22Rv1 (cell line): ENCODE measurements around the gene BZW2.

Experiments
- ZFX ChIP-seq: fragments of 450-650 bp; IDR thresholded peaks from 2 replicates; pipeline ENCODE4 v1.6.1; 2017; ENCODE audit warnings: antibody characterized with exemption, borderline replicate concordance
- TF ChIP-seq, protein P1 (sequence below): fragments of 450-650 bp; IDR thresholded peaks from 2 replicates; pipeline ENCODE4 v1.5.1; 2017; ENCODE audit warnings: mild to moderate bottlenecking

DNA sequence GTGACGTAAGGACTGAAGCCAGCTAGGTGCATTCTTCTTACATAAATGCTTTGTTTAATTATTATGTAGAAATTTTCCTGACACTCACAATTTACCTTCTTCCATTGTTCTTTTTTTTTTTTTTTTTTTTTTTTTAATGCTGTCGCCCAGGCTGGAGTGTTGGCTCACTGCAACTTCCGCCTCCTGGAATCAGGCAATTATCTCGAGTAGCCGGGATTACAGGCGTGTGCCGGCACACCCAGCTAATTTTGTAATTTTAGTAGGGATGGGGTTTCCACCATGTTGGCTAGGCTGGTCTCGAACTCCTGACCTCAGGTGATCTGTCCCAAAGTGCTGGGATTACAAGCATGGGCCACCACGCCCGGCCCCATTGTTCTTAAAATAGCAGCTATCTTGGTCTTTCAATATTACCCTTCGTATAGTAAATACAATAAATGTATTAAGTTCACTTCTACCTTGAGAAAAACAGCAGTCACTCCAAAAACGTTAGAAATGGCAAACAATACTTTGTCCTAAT lies 32.1 kb downstream of the BZW2 start:
- TF ChIP-seq, protein P1, sequence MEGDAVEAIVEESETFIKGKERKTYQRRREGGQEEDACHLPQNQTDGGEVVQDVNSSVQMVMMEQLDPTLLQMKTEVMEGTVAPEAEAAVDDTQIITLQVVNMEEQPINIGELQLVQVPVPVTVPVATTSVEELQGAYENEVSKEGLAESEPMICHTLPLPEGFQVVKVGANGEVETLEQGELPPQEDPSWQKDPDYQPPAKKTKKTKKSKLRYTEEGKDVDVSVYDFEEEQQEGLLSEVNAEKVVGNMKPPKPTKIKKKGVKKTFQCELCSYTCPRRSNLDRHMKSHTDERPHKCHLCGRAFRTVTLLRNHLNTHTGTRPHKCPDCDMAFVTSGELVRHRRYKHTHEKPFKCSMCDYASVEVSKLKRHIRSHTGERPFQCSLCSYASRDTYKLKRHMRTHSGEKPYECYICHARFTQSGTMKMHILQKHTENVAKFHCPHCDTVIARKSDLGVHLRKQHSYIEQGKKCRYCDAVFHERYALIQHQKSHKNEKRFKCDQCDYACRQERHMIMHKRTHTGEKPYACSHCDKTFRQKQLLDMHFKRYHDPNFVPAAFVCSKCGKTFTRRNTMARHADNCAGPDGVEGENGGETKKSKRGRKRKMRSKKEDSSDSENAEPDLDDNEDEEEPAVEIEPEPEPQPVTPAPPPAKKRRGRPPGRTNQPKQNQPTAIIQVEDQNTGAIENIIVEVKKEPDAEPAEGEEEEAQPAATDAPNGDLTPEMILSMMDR, result no peak
- TF ChIP-seq ZFX, result no peak
